Ishikawa (cell line): ENCODE results near the gene MDM4.

Source experiments
- CEBPB ChIP-seq: IDR thresholded peaks from 2 replicates; pipeline ENCODE4 v1.6.1; 2012
- CREB1 ChIP-seq: IDR thresholded peaks from 2 replicates; pipeline ENCODE4 v1.6.1; 2012; ENCODE audit warnings: low read depth
- EGR1 ChIP-seq: IDR thresholded peaks from 2 replicates; pipeline ENCODE4 v1.6.1; 2012
- EP300 ChIP-seq: IDR thresholded peaks from 2 replicates; pipeline ENCODE4 v1.6.1; 2012; ENCODE audit warnings: borderline replicate concordance
- FOXM1 ChIP-seq: IDR thresholded peaks from 2 replicates; pipeline ENCODE4 v1.6.1; 2012; ENCODE audit warnings: low read depth, borderline replicate concordance
- MAX ChIP-seq: IDR thresholded peaks from 2 replicates; pipeline ENCODE4 v1.6.1; 2012
- NFIC ChIP-seq: IDR thresholded peaks from 2 replicates; pipeline ENCODE4 v1.6.1; 2012
- RAD21 ChIP-seq: IDR thresholded peaks from 2 replicates; pipeline ENCODE4 v1.6.1; 2012; ENCODE audit warnings: low read depth
- REST ChIP-seq: IDR thresholded peaks from 2 replicates; pipeline ENCODE4 v1.6.1; 2012; ENCODE audit warnings: low read depth, mild to moderate bottlenecking
- TAF1 ChIP-seq: IDR thresholded peaks from 2 replicates; pipeline ENCODE4 v1.6.1; 2012; ENCODE audit warnings: low read depth, mild to moderate bottlenecking
- TCF12 ChIP-seq: IDR thresholded peaks from 2 replicates; pipeline ENCODE4 v1.6.1; 2012; ENCODE audit warnings: low read depth
- TEAD4 ChIP-seq: IDR thresholded peaks from 2 replicates; pipeline ENCODE4 v1.6.1; 2012
- USF1 ChIP-seq: IDR thresholded peaks from 2 replicates; pipeline ENCODE4 v1.6.1; 2012
- YY1 ChIP-seq: IDR thresholded peaks from 2 replicates; pipeline ENCODE4 v1.6.1; 2012; ENCODE audit warnings: low read depth
- ZBTB7A ChIP-seq: IDR thresholded peaks from 2 replicates; pipeline ENCODE4 v1.6.1; 2012; ENCODE audit warnings: low read depth

Gene MDM4

GRCh38 chr1:204511366-204511765 lies 4.8 kb upstream of the MDM4 start:
- TF ChIP-seq CEBPB (no peak), TEAD4 (no peak), MAX (no peak), USF1 (no peak), ZBTB7A (no peak), NFIC (no peak), CREB1 (no peak), REST (no peak), RAD21 (no peak), TCF12 (no peak), TAF1 (no peak), YY1 (no peak), EP300 (no peak), FOXM1 (no peak), EGR1 (no peak)

- TF ChIP-seq ZBTB7A (no peak), MAX (no peak), TAF1 (no peak), USF1 (no peak), NFIC (no peak), TCF12 (no peak), EGR1 (no peak), TEAD4 (no peak), FOXM1 (no peak), REST (no peak)
Observed at GRCh38 chr1:204513117-204513716, 3.0 kb upstream of the MDM4 start.

GRCh38 chr1:204514828-204515227 lies 1.4 kb upstream of the MDM4 start:
- TF ChIP-seq EGR1 = no peak
- TF ChIP-seq NFIC = no peak
- TF ChIP-seq ZBTB7A = no peak
- no peak for TF ChIP-seq TCF12
- no peak for TF ChIP-seq CEBPB
- TF ChIP-seq TEAD4 = no peak
- no peak for TF ChIP-seq RAD21
- TF ChIP-seq REST = no peak
- TF ChIP-seq TAF1 = no peak
- TF ChIP-seq CREB1 = no peak

GRCh38 chr1:204520834-204521709 lies 4.9 kb downstream of the MDM4 start:
- TF ChIP-seq YY1 (no peak), NFIC (no peak), USF1 (no peak), ZBTB7A (no peak), RAD21 (no peak), EGR1 (no peak), CREB1 (no peak), REST (no peak), TEAD4 (no peak), TCF12 (no peak), FOXM1 (no peak), CEBPB (no peak), MAX (no peak), TAF1 (no peak), EP300 (no peak)
